SU-DHL-6 (cell line): ENCODE data around the gene ATG4A.

Experiments
- EZH2phosphoT487 ChIP-seq: fragments of 200-600 bp; sonication (generic), shearing (Covaris generic); conservative IDR thresholded peaks from 2 replicates; pipeline ENCODE4 v1.6.1; 2018; ENCODE audit warnings: mild to moderate bottlenecking, antibody characterized with exemption, low read length, moderate library complexity, mixed read lengths
- TF ChIP-seq, protein P1 (sequence below): fragments of 200-600 bp; sonication (generic); IDR thresholded peaks from one replicate; pipeline ENCODE4 v1.5.1; 2017; ENCODE audit warnings: antibody characterized with exemption, mild to moderate bottlenecking, low read length, moderate library complexity; ENCODE audit not compliant: insufficient read depth, poor library complexity, severe bottlenecking

DNA sequence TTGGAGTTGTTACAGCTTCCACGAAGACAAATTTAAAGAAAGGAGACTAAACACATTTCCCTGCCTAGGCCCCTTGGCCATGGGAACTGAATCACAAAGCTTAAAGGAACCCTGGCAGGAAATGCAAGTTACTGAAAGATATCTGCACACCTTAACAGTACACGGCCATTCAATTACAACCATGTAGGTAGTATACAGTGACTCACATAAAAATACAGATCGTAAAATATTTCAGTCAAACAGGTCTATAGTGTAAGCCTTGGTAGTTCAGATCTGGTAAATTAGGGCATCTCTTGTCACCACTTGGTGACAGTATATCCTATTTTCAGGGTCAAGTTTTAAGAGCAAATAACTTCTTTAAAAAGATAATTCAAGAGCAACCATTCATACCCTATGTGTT is 112.0 kb downstream of the ATG4A start:
- TF ChIP-seq, protein P1, sequence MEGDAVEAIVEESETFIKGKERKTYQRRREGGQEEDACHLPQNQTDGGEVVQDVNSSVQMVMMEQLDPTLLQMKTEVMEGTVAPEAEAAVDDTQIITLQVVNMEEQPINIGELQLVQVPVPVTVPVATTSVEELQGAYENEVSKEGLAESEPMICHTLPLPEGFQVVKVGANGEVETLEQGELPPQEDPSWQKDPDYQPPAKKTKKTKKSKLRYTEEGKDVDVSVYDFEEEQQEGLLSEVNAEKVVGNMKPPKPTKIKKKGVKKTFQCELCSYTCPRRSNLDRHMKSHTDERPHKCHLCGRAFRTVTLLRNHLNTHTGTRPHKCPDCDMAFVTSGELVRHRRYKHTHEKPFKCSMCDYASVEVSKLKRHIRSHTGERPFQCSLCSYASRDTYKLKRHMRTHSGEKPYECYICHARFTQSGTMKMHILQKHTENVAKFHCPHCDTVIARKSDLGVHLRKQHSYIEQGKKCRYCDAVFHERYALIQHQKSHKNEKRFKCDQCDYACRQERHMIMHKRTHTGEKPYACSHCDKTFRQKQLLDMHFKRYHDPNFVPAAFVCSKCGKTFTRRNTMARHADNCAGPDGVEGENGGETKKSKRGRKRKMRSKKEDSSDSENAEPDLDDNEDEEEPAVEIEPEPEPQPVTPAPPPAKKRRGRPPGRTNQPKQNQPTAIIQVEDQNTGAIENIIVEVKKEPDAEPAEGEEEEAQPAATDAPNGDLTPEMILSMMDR, result no peak
- TF ChIP-seq EZH2phosphoT487, result no peak
